GM18502 (cell line): Measurements from ENCODE around the gene CNKSR3.

Experiments used
- ATAC-seq: cut with Tn5 transposase; IDR thresholded peaks from one replicate; pipeline ENCODE4 v1.9.1; 2021; ENCODE audit warnings: mild to moderate bottlenecking; ENCODE audit not compliant: unreplicated experiment, poor library complexity

CNKSR3 gene

GRCh38 chr6:154460306-154461071, 50.0 kb downstream of the CNKSR3 start:
- no peak for ATAC-seq

GRCh38 chr6:154459513-154459912, 51.0 kb downstream of the CNKSR3 start:
- no peak for ATAC-seq

- no peak for ATAC-seq
These were observed 51.7 kb downstream of the CNKSR3 start for GRCh38 chr6:154458565-154459470.

GRCh38 chr6:154457881-154458284, 52.6 kb downstream of the CNKSR3 start:
- no peak for ATAC-seq

GRCh38 chr6:154457046-154457713, 53.3 kb downstream of the CNKSR3 start:
- no peak for ATAC-seq

GRCh38 chr6:154453329-154453728, 57.2 kb downstream of the CNKSR3 start:
- no peak for ATAC-seq

GRCh38 chr6:154450498-154450897, 60.0 kb downstream of the CNKSR3 start:
- ATAC-seq: no peak

- no peak for ATAC-seq
These were observed 61.9 kb downstream of the CNKSR3 start for GRCh38 chr6:154448448-154449096.

GRCh38 chr6:154447954-154448353, 62.5 kb downstream of the CNKSR3 start:
- no peak for ATAC-seq

GRCh38 chr6:154446984-154447383, 63.5 kb downstream of the CNKSR3 start:
- no peak for ATAC-seq

- ATAC-seq: no peak
These were observed 65.1 kb downstream of the CNKSR3 start for GRCh38 chr6:154445417-154445816.

- no peak for ATAC-seq
These were observed 68.5 kb downstream of the CNKSR3 start for GRCh38 chr6:154441995-154442310.

- ATAC-seq: no peak
These were observed 70.0 kb downstream of the CNKSR3 start for GRCh38 chr6:154440422-154441043.

GRCh38 chr6:154440022-154440421, 70.5 kb downstream of the CNKSR3 start:
- no peak for ATAC-seq

GRCh38 chr6:154438882-154439415, 71.5 kb downstream of the CNKSR3 start:
- no peak for ATAC-seq

GRCh38 chr6:154435400-154435945, 75.0 kb downstream of the CNKSR3 start:
- ATAC-seq: no peak

GRCh38 chr6:154434662-154435061, 75.8 kb downstream of the CNKSR3 start:
- no peak for ATAC-seq

GRCh38 chr6:154433477-154434241, 76.8 kb downstream of the CNKSR3 start:
- ATAC-seq: no peak
